Upper lobe of right lung (tissue), 1 donor: ENCODE measurements around the gene CCDC7. TPM values are rescaled to one million over a fixed set of nuclear protein-coding genes. Genes with fewer than 3 reads are reported as not detected.
"Not testable (repeated sequence)": the region's sequence is repeated elsewhere in the genome, so short reads cannot be mapped to it uniquely, and the experiment has no call there.

Experiments
- ATAC-seq: fragments of 200-7000 bp; cut with Tn5 transposase; one replicate; pipeline ENCODE4 v1.9.1; 2020; ENCODE audit warnings: mild to moderate bottlenecking, moderate library complexity
- DNase-seq: peaks from one replicate; pipeline ENCODE4 v3.0.0-alpha.2; 2020
- H3K27ac ChIP-seq: fragments of 200-600 bp; one replicate; pipeline ENCODE4 v1.8.0; 2022
- H3K27me3 ChIP-seq: fragments of 200-600 bp; one replicate; pipeline ENCODE4 v1.8.0; 2022; ENCODE audit warnings: mild to moderate bottlenecking
- H3K36me3 ChIP-seq: fragments of 200-600 bp; one replicate; pipeline ENCODE4 v1.8.0; 2022
- H3K4me1 ChIP-seq: fragments of 200-600 bp; one replicate; pipeline ENCODE4 v1.8.0; 2022
- H3K4me3 ChIP-seq: fragments of 200-600 bp; one replicate; pipeline ENCODE4 v1.8.0; 2022; ENCODE audit warnings: mild to moderate bottlenecking
- H3K9me3 ChIP-seq: fragments of 200-600 bp; one replicate; pipeline ENCODE4 v1.8.0; 2022
- intact Hi-C: fragments of 100-400 bp; cut with DNase I; formaldehyde crosslinking; loops from one replicate; pipeline ENCODE4 v1.11.0; 2022
- total RNA-seq: library from RNA; stranded (reverse); fragmentation: NEBNext Ultra II Directional; extraction: Animal tissue kit (Norgen Biotek cat#: 25700); gene quantifications from one replicate; pipeline ENCODE4 v1.2.1, GENCODE V29; 2021
- TF ChIP-seq, protein P1 (sequence below): fragments of 200-600 bp; IDR thresholded peaks from one replicate; pipeline ENCODE4 v1.8.0; 2022; ENCODE audit warnings: antibody characterized with exemption
- donor health status: DM: no; HTN: yes; CAD: no; lungs with severe emphysema.

Gene CCDC7
- total RNA-seq, 1 donor from 2014 or later, result 23.6 TPM

- ATAC-seq (no peak), DNase-seq (no peak)
- Histone ChIP-seq H3K9me3 (no peaks in the 10 kb centered on the region), H3K36me3 (no peaks in the 10 kb centered on the region), H3K4me1 (no peaks in the 10 kb centered on the region), H3K27me3 (no peaks in the 10 kb centered on the region), H3K4me3 (no peak overlapping the region), H3K27ac (no peak overlapping the region)
- TF ChIP-seq, protein P1, sequence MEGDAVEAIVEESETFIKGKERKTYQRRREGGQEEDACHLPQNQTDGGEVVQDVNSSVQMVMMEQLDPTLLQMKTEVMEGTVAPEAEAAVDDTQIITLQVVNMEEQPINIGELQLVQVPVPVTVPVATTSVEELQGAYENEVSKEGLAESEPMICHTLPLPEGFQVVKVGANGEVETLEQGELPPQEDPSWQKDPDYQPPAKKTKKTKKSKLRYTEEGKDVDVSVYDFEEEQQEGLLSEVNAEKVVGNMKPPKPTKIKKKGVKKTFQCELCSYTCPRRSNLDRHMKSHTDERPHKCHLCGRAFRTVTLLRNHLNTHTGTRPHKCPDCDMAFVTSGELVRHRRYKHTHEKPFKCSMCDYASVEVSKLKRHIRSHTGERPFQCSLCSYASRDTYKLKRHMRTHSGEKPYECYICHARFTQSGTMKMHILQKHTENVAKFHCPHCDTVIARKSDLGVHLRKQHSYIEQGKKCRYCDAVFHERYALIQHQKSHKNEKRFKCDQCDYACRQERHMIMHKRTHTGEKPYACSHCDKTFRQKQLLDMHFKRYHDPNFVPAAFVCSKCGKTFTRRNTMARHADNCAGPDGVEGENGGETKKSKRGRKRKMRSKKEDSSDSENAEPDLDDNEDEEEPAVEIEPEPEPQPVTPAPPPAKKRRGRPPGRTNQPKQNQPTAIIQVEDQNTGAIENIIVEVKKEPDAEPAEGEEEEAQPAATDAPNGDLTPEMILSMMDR, result no peak
- intact Hi-C loops, result no loop called here
Measured at GRCh38 chr10:32746869-32747268, 300.9 kb downstream of the CCDC7 start.

GRCh38 chr10:32751582-32751981 is 305.6 kb downstream of the CCDC7 start:
- intact Hi-C loops, result no loop called here

DNA sequence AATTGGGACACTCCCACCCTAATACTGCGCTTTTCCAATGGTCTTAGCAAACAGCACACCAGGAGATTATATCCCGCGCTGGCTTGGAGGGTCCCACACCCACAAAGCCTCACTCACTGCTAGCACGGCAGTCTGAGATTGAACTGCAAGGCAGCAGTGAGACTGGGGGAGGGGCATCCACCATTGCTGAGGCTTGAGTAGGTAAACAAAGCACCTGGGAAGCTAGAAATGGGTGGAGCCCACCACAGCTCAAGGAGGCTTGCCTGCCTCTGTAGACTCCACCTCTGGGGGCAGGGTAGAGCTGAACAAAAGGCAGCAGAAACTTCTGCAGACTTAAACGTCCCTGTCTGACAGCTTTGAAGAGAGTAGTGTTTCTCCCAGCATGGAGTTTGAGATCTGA is 309.0 kb downstream of the CCDC7 start:
- H3K4me1 ChIP-seq, ATAC-seq, DNase-seq, H3K36me3 ChIP-seq, H3K27me3 ChIP-seq, H3K4me3 ChIP-seq, H3K9me3 ChIP-seq, intact Hi-C loops, H3K27ac ChIP-seq: not testable (repeated sequence)

More at GRCh38 chr10:32751582-32751981, 305.6 kb downstream of the CCDC7 start:
- H3K36me3 ChIP-seq, result no peaks in the 10 kb centered on the region
- no peaks in the 10 kb centered on the region for H3K9me3 ChIP-seq
- H3K4me3 ChIP-seq, result no peak overlapping the region
- no peaks in the 10 kb centered on the region for H3K4me1 ChIP-seq
- no peak overlapping the region for H3K27ac ChIP-seq
- DNase-seq, result no peak
- H3K27me3 ChIP-seq, result no peaks in the 10 kb centered on the region
- TF ChIP-seq, protein P1, result no peak
- no peak for ATAC-seq

DNA sequence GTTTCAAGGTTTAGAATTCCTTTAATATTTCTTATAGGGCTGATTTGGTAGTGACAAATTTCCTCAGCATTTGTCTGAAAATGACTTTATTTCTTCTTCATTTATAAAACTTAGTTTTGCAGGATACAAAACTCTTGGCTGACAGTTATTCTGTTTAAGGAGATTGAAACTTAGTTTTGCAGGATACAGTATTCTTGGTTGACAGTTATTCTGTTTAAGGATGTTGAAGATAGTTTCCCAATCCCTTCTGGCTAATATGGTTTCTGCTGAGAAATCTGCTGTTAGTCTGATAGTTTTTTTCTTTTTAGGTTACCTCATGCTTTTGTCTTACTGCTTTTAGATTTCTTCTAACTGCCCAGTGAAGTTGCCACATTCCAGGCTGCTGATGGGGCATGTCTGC is 325.3 kb downstream of the CCDC7 start:
- TF ChIP-seq, protein P1, result no peak
- Histone ChIP-seq H3K4me3 (no peak overlapping the region), H3K36me3 (no peaks in the 10 kb centered on the region), H3K9me3 (peaks cover 17% of the 10 kb centered on the region), H3K27ac (no peak overlapping the region), H3K4me1 (no peaks in the 10 kb centered on the region), H3K27me3 (no peaks in the 10 kb centered on the region)
- ATAC-seq (no peak), DNase-seq (no peak)
- intact Hi-C loops, result no loop called here

GRCh38 chr10:32773105-32773504 is 327.2 kb downstream of the CCDC7 start:
- H3K4me1 ChIP-seq, result no peaks in the 10 kb centered on the region
- peaks cover 17% of the 10 kb centered on the region for H3K9me3 ChIP-seq
- no peak overlapping the region for H3K4me3 ChIP-seq
- no peak overlapping the region for H3K27ac ChIP-seq
- ATAC-seq (no peak), DNase-seq (no peak)
- no peaks in the 10 kb centered on the region for H3K36me3 ChIP-seq
- intact Hi-C loops, result no loop called here
- no peaks in the 10 kb centered on the region for H3K27me3 ChIP-seq
- TF ChIP-seq, protein P1, result no peak

GRCh38 chr10:32786968-32787367 is 341.0 kb downstream of the CCDC7 start:
- ATAC-seq (no peak), DNase-seq (no peak)
- Histone ChIP-seq H3K4me1 (no peaks in the 10 kb centered on the region), H3K9me3 (no peaks in the 10 kb centered on the region), H3K27me3 (no peaks in the 10 kb centered on the region), H3K36me3 (no peaks in the 10 kb centered on the region), H3K4me3 (no peak overlapping the region), H3K27ac (no peak overlapping the region)
- TF ChIP-seq, protein P1, result no peak
- intact Hi-C loops, result no loop called here
